HepG2 (cell line): Measurements from ENCODE around the gene VBP1. TPM values are rescaled to one million over a fixed set of nuclear protein-coding genes. Genes with fewer than 3 reads are reported as not detected.

Experiments
- ATAC-seq: fragments of 200-7000 bp; cut with Tn5 transposase; 3 replicates; pipeline ENCODE4 v1.9.1; 2020; ENCODE audit warnings: mild to moderate bottlenecking, moderate library complexity
- BruUV-seq: library from RNA; stranded (reverse); fragments of 400-500 nt; replicated peaks from 2 replicates; lab custom pipeline; 2021; lab: Mats Ljungman, UMichigan
- CTCF ChIA-PET: fragments of 300-600 bp; formaldehyde crosslinking; extraction: SDS; loops from one replicate; lab custom pipeline; 2021; ENCODE audit warnings: low total read pairs, inconsistent platforms, low intra/inter-chr PET ratio; lab: Yijun Ruan, JAX
- POLR2A ChIA-PET: fragments of 350-600 bp; sonication (Branson Sonifier 250); formaldehyde crosslinking; loops from one replicate; lab custom pipeline; 2020; ENCODE audit warnings: antibody characterized with exemption, inconsistent platforms; lab: Yijun Ruan, JAX
- DNase-seq: peaks from one replicate; pipeline ENCODE4 v3.0.0-alpha.2; 2015; ENCODE audit warnings: low spot score
- FAIRE-seq: peaks from 3 replicates; lab custom pipeline; 2011; peaks lifted over from hg19 to GRCh38; lab: Jason Lieb, UNC
- H2AFZ ChIP-seq: one replicate; pipeline ENCODE4 v1.6.1; 2011; ENCODE audit warnings: low read length, inconsistent platforms
- H3K27ac ChIP-seq: fragments of 300-600 bp; 3 replicates; pipeline ENCODE4 v1.8.0; 2011; ENCODE audit warnings: mixed run types, mild to moderate bottlenecking, mixed read lengths, low read length, inconsistent platforms; ENCODE audit not compliant: insufficient read depth; ENCODE audit errors: extremely low read length
- H3K27me3 ChIP-seq, 2 experiments: fragments of 200-600 bp in 1 of 2; 2 replicates in 1 of 2; 3 replicates in 1 of 2; pipeline versions ENCODE4 v1.6.0 to v1.8.0; 2011; ENCODE audit warnings: low read length in 2 of 2, mild to moderate bottlenecking in 2 of 2, moderate library complexity in 2 of 2, inconsistent platforms in 1 of 2; ENCODE audit not compliant: insufficient read depth in 2 of 2, control insufficient read depth in 1 of 2
- H3K36me3 ChIP-seq, 2 experiments: fragments of 200-600 bp in 1 of 2; replicated peaks in 1 of 2; 2 replicates in 1 of 2; 3 replicates in 1 of 2; pipeline versions ENCODE4 v1.5.1 to v1.8.0; 2011; ENCODE audit warnings: low read length in 2 of 2, inconsistent platforms in 1 of 2; ENCODE audit not compliant: insufficient read depth in 2 of 2, control insufficient read depth in 1 of 2
- H3K4me1 ChIP-seq: 2 replicates; pipeline ENCODE4 v1.5.1; 2012; ENCODE audit warnings: low read length, inconsistent platforms; ENCODE audit not compliant: insufficient read depth
- H3K4me2 ChIP-seq: 2 replicates; pipeline ENCODE4 v1.6.0; 2011; ENCODE audit warnings: low read depth, low read length, inconsistent platforms
- H3K4me3 ChIP-seq, 3 experiments: fragments of 200-600 bp in 1 of 3; sonication (generic), shearing (Covaris generic) in 1 of 3; replicated peaks in 1 of 3; 2 replicates each; pipeline ENCODE4 v1.5.1; 2011 to 2016; ENCODE audit warnings: low read length in 3 of 3, inconsistent platforms in 2 of 3, low read depth in 2 of 3, mild to moderate bottlenecking in 2 of 3, control low read depth in 1 of 3, mixed read lengths in 1 of 3; ENCODE audit not compliant: insufficient read depth in 1 of 3
- H3K79me2 ChIP-seq: one replicate; pipeline ENCODE4 v1.6.1; 2011; ENCODE audit warnings: low read length, inconsistent platforms; ENCODE audit not compliant: insufficient read depth
- H3K9ac ChIP-seq: 2 replicates; pipeline ENCODE4 v1.6.0; 2011; ENCODE audit warnings: mild to moderate bottlenecking, low read depth, low read length, inconsistent platforms; ENCODE audit not compliant: insufficient read depth
- H3K9me3 ChIP-seq: 2 replicates; pipeline ENCODE4 v1.5.1; 2012; ENCODE audit warnings: mild to moderate bottlenecking, low read length
- H4K20me1 ChIP-seq: 2 replicates; pipeline ENCODE4 v1.6.0; 2011; ENCODE audit warnings: inconsistent platforms, mild to moderate bottlenecking, low read length, moderate library complexity; ENCODE audit not compliant: insufficient read depth
- AGO1 ChIP-seq: fragments of 200-400 bp; formaldehyde crosslinking; IDR thresholded peaks from 2 replicates; pipeline ENCODE4 v1.6.1; 2017; ENCODE audit warnings: mild to moderate bottlenecking, low read depth, low read length, moderate library complexity; ENCODE audit not compliant: poor library complexity, severe bottlenecking
- ARID2 ChIP-seq: sonication (generic); formaldehyde crosslinking; IDR thresholded peaks from 2 replicates; pipeline ENCODE4 v1.8.1; 2022; ENCODE audit warnings: mild to moderate bottlenecking, missing genetic modification reagents, borderline replicate concordance
- MBNL3 ChIP-seq: fragments of 250-450 bp; sonication (Bioruptor Pico); conservative IDR thresholded peaks from 2 replicates; pipeline ENCODE4 v1.8.0; 2022; ENCODE audit warnings: mild to moderate bottlenecking, inconsistent platforms
- PAXIP1 ChIP-seq: sonication (generic); formaldehyde crosslinking; conservative IDR thresholded peaks from 2 replicates; pipeline ENCODE4 v1.4.0; 2020; ENCODE audit warnings: mild to moderate bottlenecking, missing genetic modification reagents, moderate library complexity
- TFDP2 ChIP-seq: sonication (generic); formaldehyde crosslinking; IDR thresholded peaks from 2 replicates; pipeline ENCODE4 v1.4.0; 2020; ENCODE audit warnings: missing genetic modification reagents
- ZFP36L1 ChIP-seq: sonication (generic); formaldehyde crosslinking; IDR thresholded peaks from 2 replicates; pipeline ENCODE4 v1.8.0; 2022; ENCODE audit warnings: mild to moderate bottlenecking, missing genetic modification reagents, moderate library complexity
- ZNF12 ChIP-seq: sonication (generic); formaldehyde crosslinking; IDR thresholded peaks from 2 replicates; pipeline ENCODE4 v1.5.0; 2020; ENCODE audit warnings: missing genetic modification reagents
- ZNF350 ChIP-seq: sonication (generic); formaldehyde crosslinking; IDR thresholded peaks from 2 replicates; pipeline ENCODE4 v1.4.0; 2020; ENCODE audit warnings: mild to moderate bottlenecking, low read depth, missing genetic modification reagents, borderline replicate concordance
- ZNF552 ChIP-seq: sonication (generic); formaldehyde crosslinking; IDR thresholded peaks from 2 replicates; pipeline ENCODE4 v1.9.0; 2022; ENCODE audit warnings: missing genetic modification reagents, mild to moderate bottlenecking, borderline replicate concordance
- WGBS: methylation state at CpG from one replicate; pipeline ENCODE4 v1.1.6; 2017; ENCODE audit warnings: low lambda C conversion rate; 5-methylcytosine and 5-hydroxymethylcytosine counted together
- in situ Hi-C: cut with HindIII; loops from 2 replicates; pipeline ENCODE4 v1.10.0; 2017; ENCODE audit warnings: low pct_unique_long_range_greater_than_20kb; ENCODE audit not compliant: extremely low pct_ligation_motif_present
- intact Hi-C: fragments of 100-400 bp; cut with micrococcal nuclease; formaldehyde crosslinking; loops from one replicate; pipeline ENCODE4 v1.10.0; 2022; ENCODE audit not compliant: unreplicated experiment
- polyA plus RNA-seq, 8 experiments: library from polyadenylated mRNA; depleted of rRNA in 3 of 8; stranded (reverse) in 7 of 8; unstranded in 1 of 8; fragments of >200 nt; fragmentation: Illumina TruSeq in 4 of 8; extraction: Trizol in 4 of 8; gene quantifications; 2 replicates each; pipeline versions ENCODE4 v1.2.1 to v1.2.3, GENCODE V29; 2011 to 2016; ENCODE audit warnings: low read depth in 4 of 8, missing spikeins in 1 of 8, mixed read lengths in 1 of 8; ENCODE audit not compliant: insufficient read depth in 1 of 8
- total RNA-seq, 5 experiments: library from RNA; depleted of rRNA; stranded (reverse); fragments of >200 nt; fragmentation: Illumina TruSeq; extraction: Trizol; gene quantifications; 2 replicates each; pipeline ENCODE4 v1.2.3, GENCODE V29; 2016; ENCODE audit warnings: low read depth in 1 of 5
- TF ChIP-seq, protein P1 (sequence below): sonication (generic); formaldehyde crosslinking; IDR thresholded peaks from 2 replicates; pipeline ENCODE4 v1.4.0; 2020; ENCODE audit warnings: mild to moderate bottlenecking, missing genetic modification reagents
- TF ChIP-seq, protein P2 (sequence below): sonication (generic); formaldehyde crosslinking; IDR thresholded peaks from 2 replicates; pipeline ENCODE4 v1.5.0; 2020; ENCODE audit warnings: mild to moderate bottlenecking, missing genetic modification reagents

The VBP1 gene
- total and polyA plus RNA-seq, 2 of the 13 experiments (the other 11 are each of a cell fraction or from before 2014, with no cell fraction given), result 20.4 to 72.6 TPM

- no peak for DNase-seq
- intact Hi-C loops, result no loop called here
- Histone ChIP-seq H2AFZ (no peak overlapping the region), H3K9ac (no peak overlapping the region), H3K79me2 (no peaks in the 10 kb centered on the region), H4K20me1 (no peaks in the 10 kb centered on the region), H3K27ac (no peak overlapping the region), H3K36me3 (no peaks in the 10 kb centered on the region), H3K4me1 (peaks cover 9% of the 10 kb centered on the region), H3K4me2 (peak overlapping the region; percentile 63; the same call in 1 of the 2 replicates), H3K9me3 (no peaks in the 10 kb centered on the region), H3K4me3 (no peak overlapping the region), H3K27me3 (no peaks in the 10 kb centered on the region)
- ChIA-PET CTCF (no interaction called here), POLR2A (no interaction called here)
- BruUV-seq, result no TSS peak
- FAIRE-seq, result peak; percentile 12
- 31% methylated on average over 5 of the region's 5 CpGs for WGBS
- in situ Hi-C loops, result no loop called here
- no peak for ATAC-seq
- TF ChIP-seq PAXIP1 (CRISPR knock-in tag) (no peak), AGO1 (no peak), ZNF552 (CRISPR knock-in tag) (no peak), ZFP36L1 (CRISPR knock-in tag) (no peak), ZNF350 (no peak), ZNF12 (CRISPR knock-in tag) (no peak), MBNL3 (no peak), TFDP2 (no peak), ARID2 (CRISPR knock-in tag) (no peak)
- TF ChIP-seq, protein P1, sequence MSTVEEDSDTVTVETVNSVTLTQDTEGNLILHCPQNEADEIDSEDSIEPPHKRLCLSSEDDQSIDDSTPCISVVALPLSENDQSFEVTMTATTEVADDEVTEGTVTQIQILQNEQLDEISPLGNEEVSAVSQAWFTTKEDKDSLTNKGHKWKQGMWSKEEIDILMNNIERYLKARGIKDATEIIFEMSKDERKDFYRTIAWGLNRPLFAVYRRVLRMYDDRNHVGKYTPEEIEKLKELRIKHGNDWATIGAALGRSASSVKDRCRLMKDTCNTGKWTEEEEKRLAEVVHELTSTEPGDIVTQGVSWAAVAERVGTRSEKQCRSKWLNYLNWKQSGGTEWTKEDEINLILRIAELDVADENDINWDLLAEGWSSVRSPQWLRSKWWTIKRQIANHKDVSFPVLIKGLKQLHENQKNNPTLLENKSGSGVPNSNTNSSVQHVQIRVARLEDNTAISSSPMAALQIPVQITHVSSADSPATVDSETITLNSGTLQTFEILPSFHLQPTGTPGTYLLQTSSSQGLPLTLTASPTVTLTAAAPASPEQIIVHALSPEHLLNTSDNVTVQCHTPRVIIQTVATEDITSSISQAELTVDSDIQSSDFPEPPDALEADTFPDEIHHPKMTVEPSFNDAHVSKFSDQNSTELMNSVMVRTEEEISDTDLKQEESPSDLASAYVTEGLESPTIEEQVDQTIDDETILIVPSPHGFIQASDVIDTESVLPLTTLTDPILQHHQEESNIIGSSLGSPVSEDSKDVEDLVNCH (CRISPR knock-in tag), result no peak
- TF ChIP-seq, protein P2, sequence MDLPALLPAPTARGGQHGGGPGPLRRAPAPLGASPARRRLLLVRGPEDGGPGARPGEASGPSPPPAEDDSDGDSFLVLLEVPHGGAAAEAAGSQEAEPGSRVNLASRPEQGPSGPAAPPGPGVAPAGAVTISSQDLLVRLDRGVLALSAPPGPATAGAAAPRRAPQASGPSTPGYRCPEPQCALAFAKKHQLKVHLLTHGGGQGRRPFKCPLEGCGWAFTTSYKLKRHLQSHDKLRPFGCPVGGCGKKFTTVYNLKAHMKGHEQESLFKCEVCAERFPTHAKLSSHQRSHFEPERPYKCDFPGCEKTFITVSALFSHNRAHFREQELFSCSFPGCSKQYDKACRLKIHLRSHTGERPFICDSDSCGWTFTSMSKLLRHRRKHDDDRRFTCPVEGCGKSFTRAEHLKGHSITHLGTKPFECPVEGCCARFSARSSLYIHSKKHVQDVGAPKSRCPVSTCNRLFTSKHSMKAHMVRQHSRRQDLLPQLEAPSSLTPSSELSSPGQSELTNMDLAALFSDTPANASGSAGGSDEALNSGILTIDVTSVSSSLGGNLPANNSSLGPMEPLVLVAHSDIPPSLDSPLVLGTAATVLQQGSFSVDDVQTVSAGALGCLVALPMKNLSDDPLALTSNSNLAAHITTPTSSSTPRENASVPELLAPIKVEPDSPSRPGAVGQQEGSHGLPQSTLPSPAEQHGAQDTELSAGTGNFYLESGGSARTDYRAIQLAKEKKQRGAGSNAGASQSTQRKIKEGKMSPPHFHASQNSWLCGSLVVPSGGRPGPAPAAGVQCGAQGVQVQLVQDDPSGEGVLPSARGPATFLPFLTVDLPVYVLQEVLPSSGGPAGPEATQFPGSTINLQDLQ (CRISPR knock-in tag), result no peak
These were observed 46.9 kb downstream of the VBP1 start for GRCh38 chrX:155262970-155263754.
